ENCODE data around the gene MRS2. TPM values are rescaled to one million over a fixed set of nuclear protein-coding genes. Genes with fewer than 3 reads are reported as not detected.

MRS2 gene
- total RNA-seq, 1 donor from 2014 or later, result 27.9 TPM

DNA sequence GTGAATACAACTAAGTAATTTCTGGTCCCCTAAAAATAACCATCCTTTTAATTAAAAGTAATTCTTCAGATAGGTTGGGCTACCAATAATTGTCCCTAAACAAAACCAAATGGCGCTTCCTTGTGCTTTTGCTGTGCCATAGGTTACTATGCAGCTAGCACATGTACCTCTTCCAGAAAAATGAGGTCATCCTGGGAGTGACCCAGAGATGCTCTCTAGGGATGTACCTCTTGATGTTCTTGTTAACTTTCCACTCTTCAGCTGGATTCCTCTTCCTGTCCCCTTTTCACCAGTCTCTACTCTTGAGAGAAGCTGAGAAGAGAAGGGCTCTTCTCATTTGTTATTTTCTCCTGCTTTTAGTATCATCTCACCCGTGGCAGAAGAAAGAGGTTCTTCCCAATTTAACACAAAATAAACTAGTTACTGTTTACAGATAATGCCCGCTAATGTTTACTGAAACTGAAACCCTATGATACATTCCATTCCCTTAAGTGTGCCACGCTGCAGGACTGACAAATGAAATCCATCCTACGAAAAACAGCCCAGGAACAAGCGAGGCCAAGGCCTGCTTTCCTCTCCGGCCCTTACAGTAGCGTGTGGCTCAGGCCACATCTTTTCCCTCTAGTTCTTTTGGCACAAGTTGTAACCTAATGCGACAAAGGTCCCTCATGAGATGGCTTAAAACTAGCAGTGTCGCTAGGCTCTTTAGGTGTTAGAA lies 24.2 kb downstream of the MRS2 start:
- no peak for DNase-seq (ENCODE audit: low read depth)

- DNase-seq (ENCODE audit: low read depth), result no peak
Observed at GRCh38 chr6:24428615-24429014, 25.9 kb downstream of the MRS2 start.

DNA sequence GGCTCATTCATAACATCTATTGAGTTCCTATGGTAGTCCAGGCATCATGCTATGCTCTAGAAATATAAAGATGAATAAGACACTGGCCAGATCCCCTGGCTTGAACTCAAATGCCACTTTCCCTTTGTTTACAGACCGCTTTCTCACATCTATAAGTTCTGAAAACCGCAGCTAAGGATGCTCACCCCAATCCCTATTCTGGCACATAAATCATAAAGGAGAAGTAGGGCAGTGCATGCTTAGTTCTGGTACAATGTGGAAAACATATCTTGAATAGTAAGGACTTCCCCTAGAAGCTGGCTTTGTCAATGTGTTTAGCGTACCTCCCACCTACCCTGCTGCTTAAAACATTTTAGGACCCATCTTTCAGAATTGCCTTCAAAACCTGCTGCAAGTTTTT lies 26.4 kb downstream of the MRS2 start:
- DNase-seq (ENCODE audit: low read depth), result no peak

- DNase-seq (ENCODE audit: low read depth), result no peak
Observed at GRCh38 chr6:24430086-24430485, 27.4 kb downstream of the MRS2 start.

GRCh38 chr6:24431045-24431451 lies 28.3 kb downstream of the MRS2 start:
- peak; percentile 52 for DNase-seq (ENCODE audit: low read depth)

- DNase-seq (ENCODE audit: low read depth), result no peak
Observed at GRCh38 chr6:24432611-24433010, 29.9 kb downstream of the MRS2 start.

DNA sequence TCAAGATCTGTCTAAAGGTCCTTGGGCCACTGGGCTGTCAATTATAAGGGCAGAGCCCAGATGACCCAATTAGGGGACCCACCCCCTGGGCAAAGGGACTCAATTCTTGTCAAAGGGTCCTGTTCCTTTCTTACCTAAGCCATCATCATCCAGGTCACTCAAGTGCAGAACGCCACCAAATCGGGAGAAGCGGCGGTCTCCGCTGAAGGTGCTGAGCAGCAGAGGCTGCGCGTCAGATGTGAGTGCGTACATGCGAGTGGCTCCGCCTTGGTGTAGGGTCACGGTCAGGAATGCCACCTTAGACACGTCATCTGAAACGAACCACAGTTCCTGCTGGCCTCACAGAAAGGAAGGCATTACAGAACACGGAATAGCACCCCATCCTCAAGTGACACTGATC lies 34.2 kb downstream of the MRS2 start:
- DNase-seq (ENCODE audit: low read depth), result no peak

DNA sequence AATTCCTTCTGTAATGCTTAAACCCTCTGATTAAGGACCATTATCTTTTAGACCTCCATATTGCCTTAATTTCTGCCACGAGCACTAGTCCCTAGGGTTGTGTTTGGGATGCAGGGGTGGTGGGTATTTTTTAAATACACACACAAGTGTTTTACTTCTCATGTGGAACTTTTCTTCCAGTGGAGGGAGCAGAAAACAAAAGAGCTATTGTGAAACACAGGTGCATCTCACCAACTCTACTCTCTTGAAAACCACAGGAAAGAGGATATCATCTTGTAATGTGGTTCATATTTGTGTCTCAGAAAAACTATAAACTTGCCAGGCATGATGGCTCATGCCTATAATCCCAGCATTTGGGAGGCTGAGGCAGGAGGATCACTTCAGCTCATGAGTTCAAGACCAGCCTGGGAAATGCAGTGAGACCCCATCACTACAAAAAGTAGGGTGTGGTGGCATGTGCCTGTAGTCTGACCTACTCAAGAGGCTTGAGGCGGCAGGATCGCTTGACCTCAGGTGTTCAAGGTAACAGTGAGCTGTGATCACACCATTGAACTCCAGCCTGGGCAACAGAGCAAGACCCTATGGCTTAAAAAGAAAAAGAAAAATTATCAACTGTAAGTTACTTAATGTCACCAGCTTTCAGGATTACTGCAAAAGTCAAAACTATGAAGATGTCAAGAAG lies 37.3 kb downstream of the MRS2 start:
- DNase-seq (ENCODE audit: low read depth), result no peak

DNA sequence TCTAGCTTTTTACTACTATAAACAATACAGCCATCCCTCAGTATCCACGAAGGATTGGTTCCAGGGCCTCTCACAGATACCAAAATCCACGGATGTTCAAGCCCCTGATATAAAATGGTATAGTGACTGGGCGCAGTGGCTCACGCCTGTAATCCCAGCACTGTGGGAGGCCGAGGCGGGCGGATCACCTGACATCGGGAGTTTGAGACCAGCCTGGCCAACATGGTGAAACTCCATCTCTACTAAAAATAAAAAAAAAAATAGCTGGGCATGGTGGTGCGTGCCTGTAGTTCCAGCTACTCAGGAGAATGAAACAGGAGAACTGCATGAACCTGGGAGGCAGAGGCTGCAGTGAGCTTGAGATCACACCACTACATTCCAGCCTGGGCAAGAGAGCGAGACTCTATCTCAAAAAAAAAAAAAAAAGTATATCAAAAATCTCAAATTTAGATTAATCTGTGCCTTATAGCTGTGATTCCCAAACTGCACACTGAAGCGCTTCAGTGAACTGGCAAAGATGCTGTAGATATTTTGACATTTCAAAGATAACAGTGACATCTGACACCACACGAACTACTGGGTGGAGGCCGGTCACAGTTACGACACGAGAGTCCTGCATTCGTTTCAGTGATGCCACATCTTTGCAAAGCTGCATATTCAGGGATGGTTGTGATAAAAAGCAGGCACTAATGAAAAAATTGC lies 38.3 kb downstream of the MRS2 start:
- no peak for DNase-seq (ENCODE audit: low read depth)

DNA sequence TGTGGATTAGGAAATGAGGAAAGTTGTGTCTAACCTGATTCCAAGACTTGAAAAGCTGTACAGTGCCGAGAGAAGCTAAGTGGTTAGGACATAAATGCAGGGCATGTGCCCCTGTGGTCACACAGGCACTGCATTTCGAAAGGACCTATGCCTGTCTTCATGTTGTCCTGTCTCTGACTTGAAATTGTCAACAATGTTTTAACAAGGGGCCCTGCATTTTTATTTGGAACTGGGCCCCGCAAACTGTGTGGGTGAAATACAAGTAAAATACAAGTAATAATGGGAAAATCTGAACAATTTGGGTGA lies 38.8 kb downstream of the MRS2 start:
- no peak for DNase-seq (ENCODE audit: low read depth)

DNA sequence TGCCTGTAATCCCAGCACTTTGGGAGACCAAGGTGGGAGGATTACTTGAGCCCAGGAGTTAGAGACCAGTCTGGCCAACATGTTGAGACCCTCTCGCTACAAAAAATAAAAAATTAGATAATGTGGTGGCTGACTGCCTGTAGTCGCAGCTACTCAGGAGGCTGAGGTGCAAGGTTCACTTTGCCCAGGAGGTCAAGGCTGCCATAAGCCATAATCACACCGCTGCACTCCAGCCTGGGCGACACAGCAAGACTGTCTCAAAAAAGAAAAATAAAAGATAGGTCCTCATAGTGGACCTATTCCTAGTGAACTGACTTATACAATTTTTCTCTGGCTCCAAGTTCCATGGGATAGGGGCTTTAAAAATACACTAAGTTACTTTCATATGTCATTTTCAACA lies 41.9 kb downstream of the MRS2 start:
- DNase-seq (ENCODE audit: low read depth), result no peak

GRCh38 chr6:24445704-24446103 lies 43.0 kb downstream of the MRS2 start:
- no peak for DNase-seq (ENCODE audit: low read depth)

DNA sequence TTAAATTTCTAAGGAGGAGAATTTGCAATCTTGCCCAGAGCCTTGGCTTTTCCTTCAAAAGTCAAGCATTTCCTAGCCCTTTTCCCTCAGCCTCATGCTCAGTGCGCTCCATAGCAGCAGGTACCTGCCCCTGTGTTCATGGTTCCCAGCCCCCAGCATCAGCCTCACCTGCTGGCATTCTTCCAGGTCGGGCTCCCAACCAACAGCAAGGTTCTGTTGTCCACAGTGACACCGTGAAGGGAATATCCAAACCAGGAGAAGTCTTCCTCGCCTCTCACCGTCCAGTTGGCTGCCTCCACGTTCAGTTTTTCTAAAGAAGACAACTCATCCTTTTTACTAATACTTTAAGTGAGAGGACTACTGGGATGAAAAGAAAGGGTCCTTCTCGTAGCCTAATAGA lies 43.9 kb downstream of the MRS2 start:
- no peak for DNase-seq (ENCODE audit: low read depth)

GRCh38 chr6:24448396-24448795 lies 45.7 kb downstream of the MRS2 start:
- DNase-seq (ENCODE audit: low read depth), result no peak

DNA sequence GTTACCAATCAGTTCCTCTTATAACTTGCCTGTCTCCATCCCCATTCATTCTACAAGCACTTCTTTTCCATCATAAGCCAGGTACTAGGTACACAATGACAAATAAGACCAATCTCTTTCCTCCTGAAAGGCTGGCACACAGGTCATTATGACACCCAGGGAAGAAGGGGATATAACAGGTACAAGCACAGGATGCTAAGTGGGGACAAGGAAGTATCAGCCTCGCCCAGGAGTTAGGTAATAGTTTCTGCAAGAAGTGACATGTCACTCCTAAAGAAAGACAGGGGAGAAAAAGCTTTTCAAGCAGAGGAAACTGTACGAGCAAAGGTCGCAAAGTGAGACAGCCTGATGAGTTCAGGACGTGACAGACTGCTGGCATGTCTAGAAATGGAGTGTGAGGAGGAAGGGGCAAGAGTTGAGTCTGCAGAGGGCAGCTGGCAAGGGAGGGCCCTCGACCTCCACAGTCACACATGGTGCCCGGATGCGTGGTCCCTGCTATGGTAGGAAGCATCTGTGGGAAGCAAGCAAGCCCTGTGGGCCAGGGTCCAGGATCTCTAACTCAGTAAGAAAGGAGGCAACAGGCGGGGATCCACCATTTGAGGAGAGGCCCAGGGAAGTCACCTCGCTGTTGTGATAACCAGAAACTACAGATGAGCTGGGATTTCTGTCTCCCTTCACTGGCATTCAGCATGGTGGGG lies 46.2 kb downstream of the MRS2 start:
- no peak for DNase-seq (ENCODE audit: low read depth)

- DNase-seq (ENCODE audit: low read depth), result no peak
Observed at GRCh38 chr6:24451581-24452388, 49.0 kb downstream of the MRS2 start.

DNA sequence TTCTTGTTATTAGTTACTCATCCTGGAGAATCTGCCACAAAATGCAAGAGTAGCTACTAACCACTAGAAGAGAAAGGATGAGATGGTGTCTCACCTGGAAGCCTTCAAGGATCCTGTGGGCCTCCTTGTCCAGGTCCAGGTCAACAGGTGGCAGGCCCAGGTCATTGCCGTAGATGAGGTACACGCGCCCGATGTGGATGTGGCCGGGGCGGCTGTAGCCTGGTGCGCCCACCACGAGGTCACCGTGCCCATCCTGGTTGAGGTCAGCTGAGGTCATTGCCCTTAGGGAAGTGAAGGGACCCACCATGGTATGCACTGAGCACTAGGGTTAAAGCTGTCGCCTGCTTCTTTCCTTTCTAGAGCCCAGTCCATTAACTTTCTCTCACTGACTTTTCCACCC lies 51.2 kb downstream of the MRS2 start:
- no peak for DNase-seq (ENCODE audit: low read depth)

DNA sequence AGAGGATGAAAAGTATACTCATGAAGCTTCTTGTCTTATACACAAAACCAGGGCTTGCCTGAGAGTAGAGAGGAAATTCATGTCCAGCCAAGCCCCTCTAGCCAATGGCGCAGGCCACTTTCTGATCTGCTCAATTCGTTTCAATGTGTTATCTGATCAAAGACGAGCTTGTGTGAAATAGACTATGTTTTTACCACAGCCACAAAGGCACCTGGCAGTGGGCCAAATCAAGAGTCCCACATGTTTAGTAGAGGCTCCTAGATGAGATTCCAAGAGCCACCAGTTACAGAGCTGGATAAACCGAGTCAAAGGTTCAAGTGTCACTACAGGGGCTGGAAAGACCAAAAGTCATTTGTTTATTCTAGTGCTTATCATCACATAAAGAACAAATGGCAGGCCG lies 51.7 kb downstream of the MRS2 start:
- no peak for DNase-seq (ENCODE audit: low read depth)

DNA sequence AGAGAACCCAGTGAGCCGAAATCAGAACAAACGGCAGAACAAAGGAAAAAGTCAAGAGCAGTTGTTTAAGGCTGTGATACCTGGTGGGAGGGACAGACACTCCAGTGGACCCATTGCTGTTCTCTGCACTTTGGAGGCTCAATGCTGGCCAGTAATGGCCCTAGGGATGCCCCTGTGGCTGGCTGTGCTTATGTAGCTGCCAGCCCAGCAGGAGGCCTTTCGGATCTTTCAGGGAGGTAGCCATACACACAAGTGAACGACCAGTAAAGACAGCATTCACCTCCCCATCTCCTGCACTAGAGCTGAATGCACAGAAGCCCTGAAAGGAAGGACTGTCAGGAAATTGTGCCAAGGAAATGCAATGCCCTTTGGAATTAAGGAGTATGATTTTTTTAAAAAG lies 52.3 kb downstream of the MRS2 start:
- no peak for DNase-seq (ENCODE audit: low read depth)

GRCh38 chr6:24458134-24458533 lies 55.4 kb downstream of the MRS2 start:
- no peak for DNase-seq (ENCODE audit: low read depth)

- DNase-seq (ENCODE audit: low read depth), result no peak
Observed at GRCh38 chr6:24458941-24459340, 56.2 kb downstream of the MRS2 start.

Measured in myocyte (in vitro differentiated cells).